Smooth muscle cell of the coronary artery (primary cell): ENCODE measurements around the gene PTPRU. TPM values are rescaled to one million over a fixed set of nuclear protein-coding genes. Genes with fewer than 3 reads are reported as not detected.

Experiments used
- total RNA-seq: library from RNA; depleted of rRNA; stranded (reverse); fragments of >200 nt; gene quantifications from 2 replicates; pipeline ENCODE4 v1.2.3, GENCODE V29; 2014; ENCODE audit warnings: low replicate concordance

PTPRU gene
- total RNA-seq, result 7.2 and 45.0 TPM in 2 replicates

GRCh38 chr1:29235955-29236711 lies at the start of gene PTPRU:
Gene PTPRU, plus strand, starts transcription at chr1:29236522. Its CDS starts 123 bp downstream, at chr1:29236645.

GRCh38 chr1:29230553-29231378 lies 5.6 kb upstream of the PTPRU start, which contains the start of gene MECR:
Gene MECR, minus strand, starts transcription at chr1:29230934. Its CDS starts 28 bp downstream, at chr1:29230906.

Other genes starting within 250 kb of the PTPRU start
- 1.7 and 9.2 TPM in 2 replicates for gene TMEM200B, start 112.6 kb upstream of the PTPRU start, total RNA-seq
- gene SRSF4, start 54.6 kb upstream of the PTPRU start, total RNA-seq, result 29.8 and 52.8 TPM in 2 replicates
- 17.8 and 22.3 TPM in 2 replicates for gene MECR, start 5.6 kb upstream of the PTPRU start, total RNA-seq